Lung (tissue), 12 donors: Measurements from ENCODE around the gene IRF8. TPM values are rescaled to one million over a fixed set of nuclear protein-coding genes. Genes with fewer than 3 reads are reported as not detected.

Experiments used
- ATAC-seq: fragments of 200-7000 bp; cut with Tn5 transposase; one replicate; pipeline ENCODE4 v1.9.1; 2020; ENCODE audit warnings: moderate number of reproducible peaks; ENCODE audit not compliant: insufficient read depth, low FRiP score
- DNase-seq, 3 donors: peaks; one replicate each; pipeline ENCODE4 v3.0.0-alpha.2; 2013 to 2017
- H3K27ac ChIP-seq, 2 donors: one replicate each; pipeline ENCODE4 v1.5.1; 2013; ENCODE audit warnings: mild to moderate bottlenecking in 2 of 2, moderate library complexity in 2 of 2, control low read depth in 1 of 2, inconsistent platforms in 1 of 2, low read depth in 1 of 2, low read length in 1 of 2
- H3K27me3 ChIP-seq, 3 donors: one replicate each; pipeline ENCODE4 v1.5.1; 2013; ENCODE audit warnings: low read length in 2 of 3; ENCODE audit not compliant: control insufficient read depth in 3 of 3, insufficient read depth in 3 of 3
- H3K36me3 ChIP-seq, 4 donors: one replicate each; pipeline ENCODE4 v1.5.1; 2013; ENCODE audit warnings: low read length in 4 of 4, mild to moderate bottlenecking in 1 of 4, moderate library complexity in 1 of 4; ENCODE audit not compliant: control insufficient read depth in 4 of 4, insufficient read depth in 4 of 4
- H3K4me1 ChIP-seq, 5 donors: one replicate each; pipeline ENCODE4 v1.5.1; 2013; ENCODE audit warnings: low read length in 5 of 5, mild to moderate bottlenecking in 2 of 5, moderate library complexity in 1 of 5; ENCODE audit not compliant: control insufficient read depth in 5 of 5, insufficient read depth in 5 of 5
- H3K4me3 ChIP-seq: one replicate; pipeline ENCODE4 v1.5.1; 2013; ENCODE audit warnings: mild to moderate bottlenecking, control low read depth, moderate library complexity
- H3K9ac ChIP-seq, 2 donors: one replicate each; pipeline ENCODE4 v1.5.1; 2013; ENCODE audit warnings: low read length in 2 of 2, control low read depth in 1 of 2; ENCODE audit not compliant: insufficient read depth in 1 of 2
- H3K9me3 ChIP-seq, 4 donors: one replicate each; pipeline ENCODE4 v1.5.1; 2013; ENCODE audit warnings: low read length in 3 of 4, mild to moderate bottlenecking in 1 of 4, moderate library complexity in 1 of 4; ENCODE audit not compliant: control insufficient read depth in 4 of 4, insufficient read depth in 3 of 4
- WGBS, 2 donors: extraction: QIAGEN DNeasy Blood & Tissue Kit; methylation state at CpG; one replicate each; pipeline ENCODE4 v1.1.7; 2013; 5-methylcytosine and 5-hydroxymethylcytosine counted together
- polyA plus RNA-seq, 2 donors: library from polyadenylated mRNA; stranded (reverse); fragments of 200-250 nt; gene quantifications; one replicate each; pipeline ENCODE4 v1.2.1, GENCODE V29; 2013
- total RNA-seq, 2 donors: library from RNA; depleted of rRNA in 1 of 2; stranded (reverse); fragments of >200 nt in 1 of 2; gene quantifications; one replicate each; pipeline ENCODE4 v1.2.1, GENCODE V29; 2014 to 2021
- TF ChIP-seq, protein P1 (sequence below): IDR thresholded peaks from 2 replicates; pipeline ENCODE4 v1.5.1; 2012; ENCODE audit warnings: mild to moderate bottlenecking; ENCODE audit errors: control extremely low read depth, extremely low read depth
- donor health status: control.
- donor health status: control.
- donor health status: Bipolar disorder and iron deficiency.
- donor health status: healthy.
- donor health status: DM: yes; HTN: yes; CAD: no.

IRF8 gene
- total and polyA plus RNA-seq, 4 donors: 7.3 to 48.3 (median 37.0) TPM

DNA sequence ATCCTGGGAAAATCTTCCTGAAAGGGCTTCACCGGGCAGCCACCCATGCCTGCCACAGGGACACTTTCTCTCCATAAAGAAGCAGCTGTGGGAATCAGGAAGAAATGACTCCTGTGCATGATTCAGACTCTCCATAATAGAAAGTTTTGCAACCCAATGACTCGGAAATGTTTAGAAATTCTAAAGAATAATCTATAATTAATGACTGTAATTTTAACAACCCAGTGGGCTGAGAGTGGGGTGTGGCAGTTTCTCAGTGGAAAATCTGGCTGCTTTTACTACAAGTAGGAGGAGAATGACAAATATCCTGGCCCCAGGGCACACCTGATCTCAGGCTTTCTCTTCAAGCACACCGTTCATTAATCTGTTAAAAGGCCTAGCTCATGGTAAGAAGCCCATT lies 25.7 kb downstream of the IRF8 start:
- no peak overlapping the region for H3K9ac ChIP-seq
- no peaks in the 10 kb centered on the region for H3K9me3 ChIP-seq
- H3K4me3 ChIP-seq: no peak overlapping the region
- TF ChIP-seq, protein P1, sequence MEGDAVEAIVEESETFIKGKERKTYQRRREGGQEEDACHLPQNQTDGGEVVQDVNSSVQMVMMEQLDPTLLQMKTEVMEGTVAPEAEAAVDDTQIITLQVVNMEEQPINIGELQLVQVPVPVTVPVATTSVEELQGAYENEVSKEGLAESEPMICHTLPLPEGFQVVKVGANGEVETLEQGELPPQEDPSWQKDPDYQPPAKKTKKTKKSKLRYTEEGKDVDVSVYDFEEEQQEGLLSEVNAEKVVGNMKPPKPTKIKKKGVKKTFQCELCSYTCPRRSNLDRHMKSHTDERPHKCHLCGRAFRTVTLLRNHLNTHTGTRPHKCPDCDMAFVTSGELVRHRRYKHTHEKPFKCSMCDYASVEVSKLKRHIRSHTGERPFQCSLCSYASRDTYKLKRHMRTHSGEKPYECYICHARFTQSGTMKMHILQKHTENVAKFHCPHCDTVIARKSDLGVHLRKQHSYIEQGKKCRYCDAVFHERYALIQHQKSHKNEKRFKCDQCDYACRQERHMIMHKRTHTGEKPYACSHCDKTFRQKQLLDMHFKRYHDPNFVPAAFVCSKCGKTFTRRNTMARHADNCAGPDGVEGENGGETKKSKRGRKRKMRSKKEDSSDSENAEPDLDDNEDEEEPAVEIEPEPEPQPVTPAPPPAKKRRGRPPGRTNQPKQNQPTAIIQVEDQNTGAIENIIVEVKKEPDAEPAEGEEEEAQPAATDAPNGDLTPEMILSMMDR: no peak
- ATAC-seq (no peak), DNase-seq (peak in 1 of 3 donors; percentile 37)
- H3K27me3 ChIP-seq: no peaks in the 10 kb centered on the region
- H3K36me3 ChIP-seq: peaks cover 0 to 5% (median 0%) of the 10 kb centered on the region in 4 donors
- H3K27ac ChIP-seq: no peak overlapping the region
- WGBS, 2 donors: 52 to 55% methylated on average over 3 of the region's 3 CpGs
- H3K4me1 ChIP-seq: peaks cover 0 to 21% (median 14%) of the 10 kb centered on the region in 5 donors

DNA sequence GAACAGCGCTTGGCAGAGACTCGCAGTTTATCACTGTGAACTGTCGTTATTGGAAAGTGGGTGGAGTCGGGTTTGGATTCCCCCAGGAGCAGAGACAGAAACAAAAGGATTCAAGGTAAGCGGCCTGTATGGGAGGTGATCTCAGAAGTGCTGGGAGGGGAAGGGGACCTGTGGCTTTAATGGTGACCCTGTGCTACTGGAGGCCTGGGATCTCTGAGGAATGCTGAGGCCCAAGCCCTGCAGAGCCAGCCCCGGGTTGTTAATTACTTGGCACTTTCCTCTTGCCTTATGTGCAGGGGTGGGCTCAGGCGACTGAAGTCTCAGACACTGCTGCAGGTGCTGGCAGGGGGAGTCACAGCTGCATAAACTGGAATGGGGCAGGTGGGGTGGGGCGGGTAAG lies 27.4 kb downstream of the IRF8 start:
- Histone ChIP-seq H3K4me1 (peaks cover 0 to 21% (median 15%) of the 10 kb centered on the region in 5 donors), H3K4me3 (no peak overlapping the region), H3K27ac (no peak overlapping the region), H3K9me3 (no peaks in the 10 kb centered on the region), H3K36me3 (no peaks in the 10 kb centered on the region), H3K9ac (no peak overlapping the region), H3K27me3 (no peaks in the 10 kb centered on the region)
- DNase-seq (no peak), ATAC-seq (no peak)
- TF ChIP-seq, protein P1: no peak
- 87 to 96% methylated on average over 8 of the region's 8 CpGs for WGBS, 2 donors

DNA sequence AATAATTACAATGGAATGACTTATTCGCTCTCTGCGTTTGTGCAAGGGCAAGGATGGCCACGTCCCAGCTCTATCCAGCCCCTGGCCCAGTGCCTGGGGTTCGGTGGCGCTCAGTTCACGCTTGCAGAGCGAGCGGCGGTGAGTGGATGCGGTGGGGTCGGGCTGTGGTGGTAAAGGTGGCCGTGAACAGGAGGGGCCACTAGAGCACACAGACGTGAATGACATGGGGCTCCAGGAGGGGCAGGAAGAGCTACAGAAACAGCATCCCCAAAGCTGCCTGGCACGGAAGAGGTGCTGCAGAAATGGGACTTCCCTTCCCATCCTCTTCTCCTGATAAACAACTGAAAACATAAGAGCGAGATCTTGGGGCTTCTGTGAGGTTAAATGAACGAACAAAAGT lies 28.4 kb downstream of the IRF8 start:
- H3K4me1 ChIP-seq: peaks cover 0 to 24% (median 16%) of the 10 kb centered on the region in 5 donors
- peak; percentile 37 to 78 (median 55) for DNase-seq
- 42% methylated on average over 16 of the region's 16 CpGs for WGBS, 2 donors

More for the DNA sequence above, 28.4 kb downstream of the IRF8 start:
- TF ChIP-seq, protein P1: no peak
- no peaks in the 10 kb centered on the region for H3K27me3 ChIP-seq
- H3K4me3 ChIP-seq: no peak overlapping the region
- peak overlapping the region in 1 of 2 donors; percentile 44 for H3K9ac ChIP-seq
- ATAC-seq: no peak
- H3K36me3 ChIP-seq: no peaks in the 10 kb centered on the region
- H3K9me3 ChIP-seq: no peaks in the 10 kb centered on the region
- no peak overlapping the region for H3K27ac ChIP-seq
